Kidney tubule cell (primary cell): Measurements from ENCODE around the gene ARID1B.

ENCODE experiments used
- DNase-seq: peaks from one replicate; pipeline ENCODE4 v3.0.0-alpha.2; 2018; ENCODE audit warnings: low spot score

ARID1B gene

DNA sequence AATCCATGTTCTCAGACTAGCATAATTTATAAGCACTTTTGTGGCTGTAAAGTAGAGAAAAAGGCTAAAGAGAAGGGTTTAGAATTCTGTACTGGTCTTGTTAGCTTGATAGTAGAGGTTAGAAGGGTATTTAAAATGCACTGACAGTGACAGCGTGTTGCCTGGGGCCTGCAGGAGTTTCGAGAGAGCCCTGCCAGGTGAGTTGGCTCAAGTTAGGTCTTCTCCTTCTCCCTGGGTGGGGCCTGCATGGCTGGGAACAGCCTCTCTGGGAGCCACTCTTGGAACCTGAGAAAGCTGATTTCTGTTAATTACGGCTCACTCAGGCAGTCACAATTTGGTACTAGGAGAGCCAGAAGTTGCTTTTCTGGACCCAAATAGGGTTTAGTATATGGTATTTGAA, 103.7 kb downstream of the ARID1B start:
- DNase-seq = no peak

DNA sequence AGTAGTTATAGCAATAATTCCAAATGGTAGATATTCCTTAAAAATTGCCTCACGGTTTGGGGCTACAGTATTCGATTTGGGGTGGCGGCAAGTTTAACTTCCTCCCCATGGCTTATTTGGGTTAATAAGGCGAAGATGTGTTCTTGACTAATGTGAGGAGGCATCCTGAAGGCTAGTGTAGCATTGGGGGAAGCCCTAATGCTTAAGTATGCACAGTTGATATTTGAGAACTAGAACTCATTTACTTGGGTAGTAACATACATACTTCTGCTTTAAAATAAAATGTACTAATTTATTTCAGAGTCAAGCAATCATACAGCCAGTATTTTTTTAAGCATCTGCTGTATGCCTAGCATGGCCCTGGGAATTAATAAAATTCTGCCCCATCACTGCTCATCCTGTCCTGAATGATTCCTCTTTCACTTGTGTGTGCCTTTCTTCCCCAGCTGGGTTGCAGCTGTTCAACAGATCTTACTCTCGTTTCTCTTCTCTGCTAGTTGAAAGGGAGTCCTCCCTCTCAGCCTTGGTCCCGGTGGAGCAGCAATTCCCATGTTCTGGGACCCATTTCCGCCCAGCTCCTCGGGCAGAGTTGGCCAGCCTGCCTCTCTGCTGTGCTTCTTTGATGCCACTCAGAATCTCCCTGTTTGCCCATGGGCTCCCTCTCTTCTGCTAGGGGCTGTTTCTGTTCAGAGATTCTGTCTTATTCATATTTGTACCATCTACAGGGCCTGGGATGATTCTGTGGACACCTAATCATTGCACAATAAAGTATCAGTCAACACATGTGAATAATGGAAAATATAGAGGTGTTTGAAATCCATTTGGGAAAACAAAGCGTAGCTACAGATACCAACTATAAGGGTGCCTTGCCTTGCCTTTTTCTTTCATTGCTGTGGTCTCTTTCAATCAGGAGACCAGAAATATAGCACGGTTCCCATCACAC, 104.8 kb downstream of the ARID1B start:
- no peak for DNase-seq

DNA sequence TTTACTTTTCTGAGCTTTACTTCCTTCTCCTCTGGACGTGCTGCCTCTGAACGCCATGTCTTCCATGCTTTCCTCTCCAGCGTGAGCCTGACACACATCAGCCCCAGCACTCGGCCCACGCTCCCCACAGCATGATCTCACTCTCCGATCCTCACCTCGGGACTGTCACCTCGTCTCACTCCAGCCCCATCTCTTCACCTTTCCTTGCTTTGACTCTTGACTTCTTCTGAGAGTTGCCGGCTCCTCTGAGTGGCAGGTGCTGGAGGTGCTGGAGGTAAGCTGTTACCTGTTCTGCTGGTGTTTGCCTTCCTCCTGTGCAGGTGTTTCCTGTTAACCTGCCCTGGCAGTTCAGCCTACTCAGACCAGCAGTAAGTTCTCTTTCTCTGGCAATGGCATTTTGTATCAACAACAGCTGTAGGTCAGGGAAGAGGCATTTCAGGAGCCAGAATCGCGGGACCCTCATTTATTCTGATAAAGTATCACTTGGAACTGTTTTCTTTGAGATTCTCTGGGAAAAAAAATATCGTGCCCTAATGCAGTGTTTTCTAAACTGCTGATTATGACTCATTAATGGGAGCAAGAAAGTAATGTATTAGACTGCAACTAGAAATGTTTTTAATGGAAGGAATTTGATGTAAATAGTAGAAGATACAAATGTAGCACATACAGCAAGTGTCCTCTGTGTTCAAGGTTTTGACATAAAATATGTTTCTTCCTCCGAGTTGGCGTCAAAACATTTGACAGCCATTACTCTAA, 106.5 kb downstream of the ARID1B start:
- DNase-seq = peak; percentile 44

DNA sequence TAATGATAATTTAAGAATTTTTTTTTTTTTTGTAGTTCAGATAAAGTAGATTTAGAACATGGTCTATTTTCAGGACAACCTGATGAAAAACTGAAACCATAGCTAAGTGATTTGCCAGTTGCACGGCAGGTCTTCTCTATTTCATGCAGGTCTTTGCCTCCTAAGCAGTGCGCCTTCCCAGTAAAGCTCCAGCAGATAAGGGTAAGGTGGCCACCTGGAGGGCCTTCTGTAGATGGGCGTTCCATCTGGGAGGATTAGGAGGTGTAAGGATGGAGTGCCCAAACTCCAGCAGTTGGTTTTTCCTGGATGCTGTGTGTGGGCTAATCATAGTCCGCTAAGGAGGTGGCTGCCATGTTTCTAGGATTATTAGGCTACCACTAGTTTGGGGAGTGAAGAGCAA, 107.1 kb downstream of the ARID1B start:
- no peak for DNase-seq

DNA sequence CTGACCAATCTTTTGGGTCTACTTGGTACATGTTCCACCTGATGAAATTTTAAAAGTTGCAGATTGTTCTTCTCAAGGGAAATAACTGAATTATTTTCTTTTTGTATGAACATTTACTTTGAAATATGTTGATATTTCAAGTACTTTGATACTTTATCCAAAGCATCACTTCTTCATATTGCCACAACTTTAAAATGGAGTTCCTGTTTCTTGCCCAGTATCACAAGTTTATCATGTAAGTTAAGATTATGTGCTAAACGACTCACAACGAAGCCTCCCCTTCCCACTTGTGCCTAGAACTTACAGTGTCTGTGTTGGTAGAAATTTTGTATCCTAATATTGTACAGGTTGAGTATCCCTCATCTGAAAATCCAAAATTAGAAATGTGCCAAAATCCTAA, 108.4 kb downstream of the ARID1B start:
- no peak for DNase-seq

DNA sequence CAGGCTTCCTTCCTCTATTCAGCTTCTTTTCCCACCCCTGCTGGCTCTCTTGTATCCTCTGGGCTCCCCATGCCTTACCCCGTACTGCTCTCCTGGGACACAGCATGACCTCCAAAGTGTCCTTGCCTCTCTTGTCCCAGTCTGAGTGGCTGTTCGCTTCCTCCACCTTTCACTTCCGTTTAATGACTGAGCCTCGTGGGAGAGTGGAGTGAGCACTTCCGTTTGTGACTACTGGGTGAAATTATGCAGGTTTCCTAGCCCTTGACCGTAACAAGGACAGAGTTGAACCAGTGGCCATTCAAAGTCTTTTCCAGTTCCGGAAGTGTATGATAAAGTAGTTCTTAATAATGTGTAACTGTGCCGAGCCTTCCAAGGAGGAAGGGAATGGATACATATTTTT, 109.2 kb downstream of the ARID1B start:
- peak; percentile 84 for DNase-seq

DNA sequence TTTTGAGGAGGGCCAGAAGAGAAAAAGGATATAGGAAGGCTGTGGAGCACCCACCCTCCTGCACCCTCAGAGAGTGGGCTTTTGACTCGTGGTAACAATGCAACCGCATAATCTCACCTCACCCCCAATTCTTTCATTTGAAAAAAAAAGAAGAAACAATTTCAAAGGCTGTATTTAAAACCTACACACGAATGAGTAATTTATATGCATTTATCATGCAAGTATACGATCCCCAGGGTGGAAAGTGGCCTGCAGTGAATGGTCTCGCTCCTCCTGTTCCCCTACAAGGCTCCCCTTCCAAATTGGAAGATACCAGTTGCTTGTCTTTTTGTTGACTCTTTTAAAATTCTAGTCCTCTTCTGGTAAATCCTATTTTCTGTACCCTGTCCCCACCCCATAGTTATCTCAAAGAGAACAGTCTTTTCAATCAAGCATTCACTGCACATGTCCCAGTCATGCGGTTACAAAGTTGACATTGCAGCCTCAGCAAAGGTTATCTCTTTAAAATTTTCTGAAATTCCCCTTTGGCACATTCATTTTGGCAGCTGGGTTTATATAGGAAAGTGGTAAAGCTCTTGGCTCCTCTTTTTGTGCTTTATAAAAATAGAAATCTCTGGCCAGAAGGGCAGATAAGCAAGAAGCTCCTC, 110.6 kb downstream of the ARID1B start:
- no peak for DNase-seq

DNA sequence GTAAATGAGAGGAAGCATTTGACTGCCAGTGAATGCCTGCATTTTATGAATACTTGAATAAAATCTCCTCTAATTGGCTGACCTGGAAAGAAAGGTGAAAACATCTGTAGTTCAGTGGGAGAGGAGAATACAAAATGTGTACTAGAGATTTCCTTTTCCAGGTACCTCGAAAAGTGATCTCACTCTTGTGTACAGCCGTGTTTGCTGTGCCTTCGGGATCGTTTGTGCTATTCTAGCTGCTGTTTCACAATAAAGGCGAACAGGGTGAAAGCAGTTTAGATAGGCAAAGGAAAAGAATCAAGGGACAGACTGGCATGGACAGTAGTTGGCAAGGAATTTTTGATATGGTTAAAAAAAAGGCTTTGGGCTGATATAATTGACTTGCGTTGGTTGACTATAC, 112.3 kb downstream of the ARID1B start:
- DNase-seq = no peak

DNA sequence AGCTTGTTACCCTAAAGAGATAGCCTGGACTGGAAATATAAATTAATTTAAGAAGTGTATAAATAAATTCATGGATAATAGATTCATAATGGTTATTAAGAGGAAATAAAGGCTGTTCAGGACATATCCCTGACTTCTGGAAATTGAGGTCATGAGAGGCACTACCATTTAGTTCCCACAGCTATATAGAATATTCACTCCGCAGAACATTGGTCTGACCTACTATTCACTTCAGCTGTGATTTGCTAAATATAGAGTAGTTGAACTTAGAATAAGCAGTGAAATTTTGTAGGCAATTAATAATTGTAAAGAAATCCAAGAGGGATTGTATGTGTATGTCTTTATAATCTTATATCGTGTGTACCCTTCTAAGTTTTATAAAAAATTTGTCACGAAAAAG, 112.8 kb downstream of the ARID1B start:
- DNase-seq = no peak

DNA sequence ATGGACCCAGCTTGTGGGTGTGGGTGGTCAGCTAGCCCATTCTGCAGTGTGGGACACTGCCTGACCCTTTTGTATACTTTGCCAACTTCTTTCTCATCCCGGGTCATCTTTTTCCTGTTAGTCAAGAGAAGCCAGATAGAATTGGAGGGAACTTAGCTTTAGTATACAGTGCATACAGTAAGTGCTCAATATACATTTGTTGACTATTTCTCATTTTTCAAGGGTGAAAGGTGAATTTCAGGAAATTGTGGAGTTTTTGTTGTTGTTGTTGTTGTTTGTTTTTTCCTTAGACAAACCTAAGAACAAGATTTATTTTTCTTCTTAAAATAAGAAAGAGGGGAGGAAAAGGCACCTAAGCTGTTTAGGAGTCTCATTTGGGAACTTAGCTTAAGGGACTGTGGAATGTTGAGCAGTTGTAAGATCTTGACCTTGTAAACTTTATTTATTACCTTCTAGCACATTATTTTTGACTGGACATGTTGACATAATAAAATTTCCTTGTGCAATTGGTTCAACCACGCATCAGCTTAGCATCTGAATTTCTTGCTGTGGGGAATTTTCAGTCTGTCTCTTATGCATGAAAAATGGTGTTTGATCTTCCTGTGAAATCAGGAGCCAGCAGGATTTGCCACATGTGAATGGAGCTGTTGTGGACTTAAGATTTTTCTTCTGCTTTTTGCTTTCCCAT, 113.6 kb downstream of the ARID1B start:
- no peak for DNase-seq

DNA sequence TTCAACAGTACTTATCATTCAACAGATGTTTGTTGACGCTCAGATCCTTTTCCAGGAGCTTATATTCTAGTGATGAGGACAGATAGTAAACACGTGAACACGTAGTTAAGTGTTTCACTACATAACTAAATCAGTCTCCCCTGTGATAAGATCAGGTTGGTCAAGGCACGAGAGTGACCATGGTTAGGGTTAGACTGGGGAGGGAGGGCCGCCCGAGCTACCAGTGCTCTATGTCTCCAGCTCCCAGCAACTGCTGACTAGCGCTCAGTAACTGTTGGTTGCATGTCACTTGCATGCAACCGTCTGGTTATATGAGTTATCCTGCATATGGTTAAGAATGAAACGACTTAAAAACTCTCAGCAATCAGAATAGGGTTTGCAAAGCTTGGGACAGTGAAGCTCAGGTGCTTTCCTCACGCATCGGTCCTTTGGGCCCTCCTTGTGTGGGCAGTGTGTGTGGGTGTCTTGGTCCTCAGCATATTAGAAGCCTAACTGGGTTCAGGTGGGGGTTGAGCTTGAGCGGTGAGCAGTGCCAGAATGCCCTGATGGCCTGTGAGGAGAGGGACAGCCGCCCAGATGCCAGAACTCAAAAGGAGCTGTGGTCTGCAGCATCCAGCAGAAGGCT, 120.8 kb downstream of the ARID1B start:
- DNase-seq = no peak

DNA sequence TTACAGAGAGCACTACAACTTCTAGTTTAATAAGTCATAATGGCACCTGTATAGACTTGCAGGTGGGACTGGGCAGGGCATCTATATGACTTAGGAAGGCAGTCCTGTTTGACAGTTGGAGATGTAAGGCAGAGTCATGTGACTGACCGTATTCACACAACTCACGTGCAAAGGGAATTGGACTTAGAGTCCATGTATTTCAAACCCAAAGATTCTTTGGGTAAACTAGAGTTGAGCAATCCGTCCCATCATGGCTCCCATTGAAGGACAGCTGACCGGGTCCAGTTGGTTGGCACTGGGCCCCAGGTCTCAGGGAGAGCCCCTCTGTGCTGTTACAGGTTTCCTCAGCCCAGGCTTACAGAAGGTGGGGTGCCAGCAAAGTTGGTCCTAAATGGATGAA, 121.9 kb downstream of the ARID1B start:
- no peak for DNase-seq

DNA sequence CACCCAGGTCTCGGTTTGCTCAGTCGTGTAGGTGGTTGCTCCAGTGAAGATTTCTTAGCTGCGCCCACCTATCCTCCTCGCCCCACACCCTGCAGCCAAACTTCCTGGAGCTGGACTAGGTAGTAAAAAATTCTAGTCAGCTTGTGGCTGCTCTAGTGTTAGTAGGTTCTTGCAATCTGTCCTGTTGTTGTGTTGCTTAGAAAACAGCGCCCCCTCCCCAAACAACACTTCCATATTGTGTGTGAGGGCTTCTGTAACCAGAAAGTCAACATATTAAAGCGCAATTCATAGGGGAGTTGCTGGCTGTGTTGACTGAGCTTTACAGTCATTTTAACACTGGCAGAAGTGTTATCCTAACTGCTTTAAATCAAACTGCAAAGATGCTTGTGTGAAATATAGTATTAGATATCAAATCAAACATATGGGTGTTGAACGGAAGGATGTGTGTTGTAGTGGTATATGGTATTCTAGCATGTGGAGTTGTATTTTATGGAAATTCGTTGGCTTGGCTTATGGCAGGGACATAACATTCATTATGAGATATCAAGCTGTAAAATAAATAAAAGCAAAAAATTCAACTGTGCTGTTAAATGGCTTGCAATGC, 122.5 kb downstream of the ARID1B start:
- DNase-seq = no peak

DNA sequence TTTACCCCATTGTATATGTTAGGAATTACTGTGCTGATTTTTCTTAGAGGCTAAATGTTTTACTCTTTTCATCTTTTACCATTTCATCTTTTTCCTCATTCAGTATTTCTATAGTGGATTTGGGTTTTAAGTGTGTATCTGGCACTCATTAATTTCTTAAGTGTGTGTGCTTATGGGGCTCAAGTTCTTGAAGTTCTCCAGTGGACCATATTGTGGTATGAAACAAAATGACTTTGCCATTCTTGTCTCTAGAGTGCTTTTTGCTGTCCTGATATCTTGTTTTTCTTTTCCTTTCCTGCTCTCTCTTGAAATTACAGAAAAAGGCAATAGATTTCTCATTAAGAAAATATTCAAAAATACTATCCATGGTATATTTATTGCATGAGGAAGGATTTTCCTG, 123.1 kb downstream of the ARID1B start:
- DNase-seq = no peak

DNA sequence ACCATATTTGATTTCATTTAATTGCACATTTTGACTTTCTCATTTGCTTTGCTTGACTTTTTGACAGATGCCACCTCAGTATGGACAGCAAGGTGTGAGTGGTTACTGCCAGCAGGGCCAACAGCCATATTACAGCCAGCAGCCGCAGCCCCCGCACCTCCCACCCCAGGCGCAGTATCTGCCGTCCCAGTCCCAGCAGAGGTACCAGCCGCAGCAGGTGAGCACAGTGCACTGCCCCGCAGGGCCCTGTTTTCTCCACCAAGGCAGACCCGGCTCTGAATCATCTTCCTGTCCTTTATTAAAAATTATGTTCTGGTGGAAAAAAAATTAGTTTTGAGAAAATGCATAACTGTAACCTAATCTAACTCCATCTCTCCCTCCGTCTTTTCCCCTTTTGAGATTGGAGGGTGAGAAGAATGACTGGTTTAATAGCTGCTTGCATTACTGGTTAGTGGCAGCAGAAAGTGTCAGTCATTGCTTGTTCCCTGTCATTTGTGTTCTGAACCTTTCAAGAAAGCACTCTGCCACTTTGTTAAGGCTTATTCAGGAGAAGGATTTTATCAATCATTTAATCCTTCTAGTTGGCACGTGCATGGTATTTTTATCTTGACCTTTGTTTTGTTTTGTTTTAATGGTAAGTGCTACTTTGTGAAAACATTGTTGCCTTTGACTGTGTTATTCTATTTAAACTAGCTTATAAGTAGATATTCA, 124.3 kb downstream of the ARID1B start:
- DNase-seq = no peak

DNA sequence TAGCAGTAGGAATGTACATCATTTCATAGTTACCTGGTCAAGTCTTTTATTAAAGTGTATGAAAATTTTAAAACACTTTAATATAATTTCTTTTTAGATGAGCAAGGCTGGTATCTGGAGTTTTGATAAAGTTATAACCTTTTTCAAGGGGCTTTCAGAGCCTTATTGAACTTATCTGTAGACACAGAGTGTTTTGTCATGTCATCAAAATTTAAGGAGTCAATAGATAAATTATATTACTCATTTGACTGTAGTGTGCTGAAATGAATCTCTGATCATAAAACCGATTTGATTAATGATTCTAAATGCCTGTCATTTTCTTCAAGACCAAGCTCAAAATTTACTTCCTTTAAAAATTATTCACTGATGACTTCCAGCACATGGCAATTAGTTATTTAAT, 125.6 kb downstream of the ARID1B start:
- DNase-seq = no peak

DNA sequence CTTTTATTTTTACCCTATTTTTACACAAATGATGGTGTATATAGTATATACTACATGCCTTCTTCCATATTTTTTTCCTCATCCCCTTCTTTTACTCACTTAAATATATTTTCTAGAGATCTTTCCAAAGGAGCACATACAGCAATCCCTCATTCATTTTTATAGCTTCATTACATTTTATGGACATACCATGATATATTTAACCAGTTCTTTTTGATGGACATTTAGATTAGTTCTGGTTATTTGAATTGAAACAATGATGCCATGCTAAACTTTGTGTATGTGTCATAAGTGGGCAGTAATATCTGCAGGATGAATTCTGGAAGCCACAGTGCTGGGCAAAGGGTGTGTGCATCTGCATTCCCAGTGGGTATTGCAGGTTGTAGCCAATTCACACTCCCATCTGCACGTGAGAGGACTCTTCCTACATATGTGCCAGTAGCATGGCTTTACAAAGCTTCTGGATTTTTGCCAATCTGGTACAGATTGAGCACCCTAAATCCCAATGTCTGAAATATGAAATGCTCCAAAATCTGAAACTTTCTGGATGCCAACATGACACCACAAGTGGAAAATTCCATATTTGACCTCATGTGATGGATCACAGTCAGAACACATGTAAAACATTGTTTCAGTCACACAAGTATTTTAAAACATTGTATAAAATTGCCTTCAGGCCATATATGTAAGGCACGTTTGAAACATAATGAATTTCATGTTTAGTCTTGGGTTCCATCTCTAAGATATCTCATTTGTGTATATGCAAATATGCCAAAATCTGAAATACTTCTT, 127.2 kb downstream of the ARID1B start:
- no peak for DNase-seq

DNA sequence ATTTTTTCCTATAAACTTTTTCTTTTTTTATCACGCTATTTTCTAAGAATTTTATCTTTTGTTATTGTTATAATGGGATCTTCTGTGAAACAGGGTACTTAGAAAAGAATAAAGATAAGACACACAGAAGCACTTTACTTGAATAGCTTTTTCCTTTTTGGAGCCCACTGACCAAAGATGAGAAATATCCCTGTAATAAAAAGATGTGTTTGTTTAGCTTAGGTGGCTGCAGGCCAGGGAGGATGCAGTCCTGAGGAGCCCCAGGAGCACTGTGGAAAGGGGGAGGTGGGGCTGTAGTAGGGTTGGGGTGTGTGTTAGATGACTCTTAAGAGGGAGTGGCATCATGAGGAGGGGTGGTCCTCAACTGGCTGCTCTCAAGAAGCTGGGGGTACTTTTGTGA, 128.6 kb downstream of the ARID1B start:
- no peak for DNase-seq

DNA sequence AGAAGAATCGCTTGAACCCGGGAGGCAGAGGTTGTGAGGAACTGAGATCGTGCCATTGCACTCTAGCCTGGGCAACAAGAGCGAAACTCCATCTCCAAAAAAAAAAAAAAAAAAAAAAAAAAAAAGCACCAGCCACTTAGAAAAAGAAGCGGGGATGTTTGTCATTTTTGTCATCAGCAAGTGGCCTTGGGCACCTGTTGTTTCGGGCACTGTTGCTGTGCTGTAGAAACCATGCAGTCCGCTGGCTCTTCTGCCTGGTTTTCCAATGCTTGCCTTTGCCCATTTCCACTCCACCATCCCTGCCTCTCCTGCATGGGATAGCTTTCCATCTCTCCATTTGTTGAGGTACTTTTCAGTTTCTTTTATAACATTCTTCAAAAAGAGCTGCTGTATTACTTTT, 129.3 kb downstream of the ARID1B start:
- DNase-seq = no peak
